Activated CD4-positive, alpha-beta T cell treated with anti-CD3 and anti-CD28 coated beads, Interleukin-2, amount 10 ng/mL, durations not matched to agents 24 days and 14 days (primary cell): ENCODE results near the gene SSR1. TPM values are rescaled to one million over a fixed set of nuclear protein-coding genes. Genes with fewer than 3 reads are reported as not detected.

Experiments
- DNase-seq: peaks from one replicate; pipeline ENCODE4 v3.0.0; 2022
- H3K27ac Mint-ChIP-seq: one replicate; pipeline ENCODE4 v1.8.0; 2022; ENCODE audit warnings: mild to moderate bottlenecking, mixed read lengths
- H3K27me3 Mint-ChIP-seq: one replicate; pipeline ENCODE4 v1.8.0; 2022; ENCODE audit warnings: mixed read lengths
- H3K36me3 Mint-ChIP-seq: one replicate; pipeline ENCODE4 v1.8.0; 2022; ENCODE audit warnings: low read depth, mild to moderate bottlenecking, mixed read lengths
- H3K4me1 Mint-ChIP-seq: one replicate; pipeline ENCODE4 v1.8.0; 2021; ENCODE audit warnings: mixed read lengths
- H3K4me3 Mint-ChIP-seq: one replicate; pipeline ENCODE4 v1.8.0; 2022; ENCODE audit warnings: mild to moderate bottlenecking, moderate library complexity, mixed read lengths
- H3K9me3 Mint-ChIP-seq: one replicate; pipeline ENCODE4 v1.8.0; 2021; ENCODE audit warnings: mixed read lengths
- intact Hi-C: fragments of 100-400 bp; cut with micrococcal nuclease; formaldehyde crosslinking; loops from one replicate; pipeline ENCODE4 v1.15.1; 2023
- total RNA-seq: library from RNA; stranded (reverse); gene quantifications from 2 replicates; pipeline ENCODE4 v1.2.3, GENCODE V29; 2022

Gene SSR1
- total RNA-seq, 1 donor from 2014 or later = 157 TPM

GRCh38 chr6:7252390-7252789 lies 60.6 kb downstream of the SSR1 start:
- H3K4me1 Mint-ChIP-seq = no peaks in the 10 kb centered on the region
- DNase-seq = no peak
- H3K9me3 Mint-ChIP-seq = peaks cover 3% of the 10 kb centered on the region
- no peak overlapping the region for H3K27ac Mint-ChIP-seq
- no peaks in the 10 kb centered on the region for H3K27me3 Mint-ChIP-seq
- intact Hi-C loops = no loop called here
- H3K36me3 Mint-ChIP-seq = peaks cover 22% of the 10 kb centered on the region
- H3K4me3 Mint-ChIP-seq = no peak overlapping the region

- Mint-ChIP-seq H3K4me3 (no peak overlapping the region), H3K4me1 (no peaks in the 10 kb centered on the region), H3K36me3 (peaks cover 22% of the 10 kb centered on the region), H3K27me3 (no peaks in the 10 kb centered on the region), H3K27ac (no peak overlapping the region), H3K9me3 (peaks cover 3% of the 10 kb centered on the region)
- intact Hi-C loops = no loop called here
- DNase-seq = no peak
Measured at GRCh38 chr6:7251646-7252260, 61.2 kb downstream of the SSR1 start.

- H3K36me3 Mint-ChIP-seq = peaks cover 22% of the 10 kb centered on the region
Measured at GRCh38 chr6:7250812-7251211, 62.2 kb downstream of the SSR1 start.

GRCh38 chr6:7249946-7250643 lies 62.9 kb downstream of the SSR1 start:
- H3K27ac Mint-ChIP-seq = no peak overlapping the region
- no peak for DNase-seq
- intact Hi-C loops = no loop called here

More at GRCh38 chr6:7250812-7251211, 62.2 kb downstream of the SSR1 start:
- no peak overlapping the region for H3K4me3 Mint-ChIP-seq
- peaks cover 3% of the 10 kb centered on the region for H3K9me3 Mint-ChIP-seq
- intact Hi-C loops = no loop called here
- no peaks in the 10 kb centered on the region for H3K27me3 Mint-ChIP-seq
- H3K4me1 Mint-ChIP-seq = no peaks in the 10 kb centered on the region
- no peak for DNase-seq
- no peak overlapping the region for H3K27ac Mint-ChIP-seq

GRCh38 chr6:7249391-7249790 lies 63.6 kb downstream of the SSR1 start:
- Mint-ChIP-seq H3K36me3 (peaks cover 22% of the 10 kb centered on the region), H3K4me3 (no peak overlapping the region), H3K9me3 (no peaks in the 10 kb centered on the region), H3K4me1 (no peaks in the 10 kb centered on the region), H3K27ac (no peak overlapping the region), H3K27me3 (no peaks in the 10 kb centered on the region)
- intact Hi-C loops = no loop called here
- DNase-seq = no peak

More at GRCh38 chr6:7249946-7250643, 62.9 kb downstream of the SSR1 start:
- no peaks in the 10 kb centered on the region for H3K27me3 Mint-ChIP-seq
- H3K4me1 Mint-ChIP-seq = no peaks in the 10 kb centered on the region
- H3K4me3 Mint-ChIP-seq = no peak overlapping the region
- H3K9me3 Mint-ChIP-seq = no peaks in the 10 kb centered on the region
- H3K36me3 Mint-ChIP-seq = peaks cover 22% of the 10 kb centered on the region

GRCh38 chr6:7247828-7248227 lies 65.2 kb downstream of the SSR1 start:
- Mint-ChIP-seq H3K9me3 (no peaks in the 10 kb centered on the region), H3K27ac (no peak overlapping the region), H3K27me3 (no peaks in the 10 kb centered on the region), H3K4me1 (peaks cover 9% of the 10 kb centered on the region), H3K4me3 (no peak overlapping the region), H3K36me3 (peaks cover 22% of the 10 kb centered on the region)
- intact Hi-C loops = no loop called here
- DNase-seq = no peak

GRCh38 chr6:7247179-7247456 lies 65.9 kb downstream of the SSR1 start:
- Mint-ChIP-seq H3K4me3 (no peak overlapping the region), H3K36me3 (peaks cover 22% of the 10 kb centered on the region), H3K27me3 (no peaks in the 10 kb centered on the region), H3K4me1 (peaks cover 9% of the 10 kb centered on the region), H3K9me3 (no peaks in the 10 kb centered on the region), H3K27ac (no peak overlapping the region)
- intact Hi-C loops = no loop called here
- no peak for DNase-seq

GRCh38 chr6:7246401-7247178 lies 66.4 kb downstream of the SSR1 start:
- no peak overlapping the region for H3K4me3 Mint-ChIP-seq
- H3K4me1 Mint-ChIP-seq = peaks cover 9% of the 10 kb centered on the region
- peaks cover 23% of the 10 kb centered on the region for H3K36me3 Mint-ChIP-seq
- intact Hi-C loops = no loop called here
- H3K27ac Mint-ChIP-seq = no peak overlapping the region
- H3K27me3 Mint-ChIP-seq = no peaks in the 10 kb centered on the region
- H3K9me3 Mint-ChIP-seq = no peaks in the 10 kb centered on the region
- DNase-seq = no peak

- H3K27ac Mint-ChIP-seq = no peak overlapping the region
- H3K9me3 Mint-ChIP-seq = no peaks in the 10 kb centered on the region
- H3K4me1 Mint-ChIP-seq = peaks cover 9% of the 10 kb centered on the region
- intact Hi-C loops = no loop called here
- H3K4me3 Mint-ChIP-seq = no peak overlapping the region
- DNase-seq = no peak
- peaks cover 23% of the 10 kb centered on the region for H3K36me3 Mint-ChIP-seq
- H3K27me3 Mint-ChIP-seq = no peaks in the 10 kb centered on the region
Measured at GRCh38 chr6:7245668-7246393, 67.2 kb downstream of the SSR1 start.

GRCh38 chr6:7243179-7243981 lies 69.6 kb downstream of the SSR1 start:
- DNase-seq = peak; percentile 88
- no peaks in the 10 kb centered on the region for H3K27me3 Mint-ChIP-seq
- H3K9me3 Mint-ChIP-seq = no peaks in the 10 kb centered on the region
- H3K4me3 Mint-ChIP-seq = no peak overlapping the region
- peaks cover 16% of the 10 kb centered on the region for H3K4me1 Mint-ChIP-seq
- H3K36me3 Mint-ChIP-seq = peaks cover 19% of the 10 kb centered on the region
- intact Hi-C loops = loop anchor here (1.0 to 5.0 kb wide), 3 partner anchors 456 to 566 kb away; no protein-coding TSS in a partner anchor
- H3K27ac Mint-ChIP-seq = no peak overlapping the region

- H3K27me3 Mint-ChIP-seq = no peaks in the 10 kb centered on the region
- H3K27ac Mint-ChIP-seq = no peak overlapping the region
- no peak for DNase-seq
- H3K4me1 Mint-ChIP-seq = peaks cover 16% of the 10 kb centered on the region
- no peak overlapping the region for H3K4me3 Mint-ChIP-seq
- no peaks in the 10 kb centered on the region for H3K9me3 Mint-ChIP-seq
- H3K36me3 Mint-ChIP-seq = peaks cover 16% of the 10 kb centered on the region
- intact Hi-C loops = loop anchor here (1.0 to 5.0 kb wide), 3 partner anchors 456 to 566 kb away; no protein-coding TSS in a partner anchor
Measured at GRCh38 chr6:7242835-7243178, 70.2 kb downstream of the SSR1 start.

GRCh38 chr6:7241709-7242645 lies 71.0 kb downstream of the SSR1 start:
- no peak for DNase-seq
- H3K4me3 Mint-ChIP-seq = no peak overlapping the region
- H3K4me1 Mint-ChIP-seq = peaks cover 16% of the 10 kb centered on the region
- H3K36me3 Mint-ChIP-seq = peaks cover 16% of the 10 kb centered on the region
- H3K27me3 Mint-ChIP-seq = no peaks in the 10 kb centered on the region
- no peak overlapping the region for H3K27ac Mint-ChIP-seq
- intact Hi-C loops = loop anchor here (2.0 to 5.0 kb wide), 2 partner anchors 455 to 517 kb away; no protein-coding TSS in a partner anchor
- H3K9me3 Mint-ChIP-seq = no peaks in the 10 kb centered on the region
